HEK293T (cell line): Measurements from ENCODE around the gene ACKR2.

Experiments used
- CTCF ChIA-PET: fragments of 350-600 bp; formaldehyde crosslinking; extraction: SDS; loops from one replicate; lab custom pipeline; 2021; ENCODE audit warnings: antibody characterized with exemption, inconsistent platforms; lab: Yijun Ruan, JAX
- POLR2A ChIA-PET: fragments of 350-600 bp; formaldehyde crosslinking; extraction: SDS; loops from one replicate; lab custom pipeline; 2020; ENCODE audit warnings: antibody characterized with exemption, inconsistent platforms; lab: Yijun Ruan, JAX
- DNase-seq: peaks from one replicate; pipeline ENCODE4 v3.0.0; 2012; ENCODE audit warnings: mixed read lengths; ENCODE audit errors: extremely low spot score
- ARNT ChIP-seq: fragments of 450-650 bp; IDR thresholded peaks from 2 replicates; pipeline ENCODE4 v1.6.1; 2017; ENCODE audit warnings: mild to moderate bottlenecking
- BHLHE40 ChIP-seq: fragments of 450-650 bp; IDR thresholded peaks from 2 replicates; pipeline ENCODE4 v1.6.1; 2016; ENCODE audit warnings: mild to moderate bottlenecking, moderate library complexity, borderline replicate concordance
- CTBP1 ChIP-seq: fragments of 450-650 bp; IDR thresholded peaks from 2 replicates; pipeline ENCODE4 v1.6.1; 2016; ENCODE audit warnings: borderline replicate concordance
- ELF4 ChIP-seq: fragments of 450-650 bp; IDR thresholded peaks from 2 replicates; pipeline ENCODE4 v1.6.1; 2017; ENCODE audit warnings: antibody characterized with exemption
- FOXA1 ChIP-seq: fragments of 450-650 bp; IDR thresholded peaks from 2 replicates; pipeline ENCODE4 v1.6.1; 2016; ENCODE audit warnings: mild to moderate bottlenecking
- FOXK2 ChIP-seq: fragments of 450-650 bp; IDR thresholded peaks from 2 replicates; pipeline ENCODE4 v1.6.1; 2016; ENCODE audit warnings: mild to moderate bottlenecking
- FOXM1 ChIP-seq: fragments of 450-650 bp; IDR thresholded peaks from 2 replicates; pipeline ENCODE4 v1.6.1; 2017; ENCODE audit warnings: mild to moderate bottlenecking, borderline replicate concordance
- HDGF ChIP-seq: fragments of 450-650 bp; IDR thresholded peaks from 2 replicates; pipeline ENCODE4 v1.6.1; 2017; ENCODE audit warnings: antibody characterized with exemption, borderline replicate concordance
- L3MBTL2 ChIP-seq: fragments of 450-650 bp; conservative IDR thresholded peaks from 2 replicates; pipeline ENCODE4 v1.6.1; 2016; ENCODE audit warnings: mild to moderate bottlenecking
- LEF1 ChIP-seq: fragments of 450-650 bp; IDR thresholded peaks from 2 replicates; pipeline ENCODE4 v1.6.1; 2017; ENCODE audit warnings: mild to moderate bottlenecking, borderline replicate concordance
- NFRKB ChIP-seq: fragments of 450-650 bp; IDR thresholded peaks from 2 replicates; pipeline ENCODE4 v1.6.1; 2016; ENCODE audit warnings: mild to moderate bottlenecking, moderate library complexity
- PKNOX1 ChIP-seq: fragments of 450-650 bp; IDR thresholded peaks from 2 replicates; pipeline ENCODE4 v1.6.1; 2016
- SP1 ChIP-seq: fragments of 450-650 bp; IDR thresholded peaks from 2 replicates; pipeline ENCODE4 v1.6.1; 2017
- SUZ12 ChIP-seq: fragments of 450-650 bp; IDR thresholded peaks from 2 replicates; pipeline ENCODE4 v1.6.1; 2016; ENCODE audit warnings: mild to moderate bottlenecking
- TARDBP ChIP-seq: fragments of 450-650 bp; IDR thresholded peaks from 2 replicates; pipeline ENCODE4 v1.6.1; 2016
- ZNF384 ChIP-seq: fragments of 450-650 bp; IDR thresholded peaks from 2 replicates; pipeline ENCODE4 v1.6.1; 2016

ACKR2 gene

GRCh38 chr3:42846685-42847522 lies 37.7 kb downstream of the ACKR2 start:
- ChIA-PET POLR2A (no interaction called here), CTCF (no interaction called here)
- DNase-seq: no peak
- TF ChIP-seq ARNT: no peak
- TF ChIP-seq FOXK2: no peak
- no peak for TF ChIP-seq SUZ12
- TF ChIP-seq HDGF: no peak
- no peak for TF ChIP-seq CTBP1
- TF ChIP-seq BHLHE40: no peak
- TF ChIP-seq SP1: no peak
- no peak for TF ChIP-seq ELF4
- TF ChIP-seq PKNOX1: no peak
- no peak for TF ChIP-seq ZNF384

GRCh38 chr3:42847731-42848130 lies 38.5 kb downstream of the ACKR2 start:
- POLR2A ChIA-PET: no interaction called here
- TF ChIP-seq ELF4: no peak
- no peak for TF ChIP-seq BHLHE40
- no peak for TF ChIP-seq FOXA1
- no peak for TF ChIP-seq L3MBTL2
- no peak for TF ChIP-seq TARDBP
- no peak for TF ChIP-seq FOXM1
- TF ChIP-seq HDGF: no peak
- no peak for TF ChIP-seq CTBP1
- no peak for TF ChIP-seq NFRKB
- TF ChIP-seq LEF1: no peak
- TF ChIP-seq FOXK2: no peak
- no peak for TF ChIP-seq ARNT
- no peak for TF ChIP-seq SUZ12
- no peak for TF ChIP-seq ZNF384
- TF ChIP-seq SP1: no peak
- TF ChIP-seq PKNOX1: no peak
- CTCF ChIA-PET: no interaction called here
- no peak for DNase-seq

- ChIA-PET POLR2A (no interaction called here), CTCF (no interaction called here)
- TF ChIP-seq FOXM1: no peak
- DNase-seq: no peak
These were observed 39.8 kb downstream of the ACKR2 start for GRCh38 chr3:42849017-42849416.

- no peak for DNase-seq
- ChIA-PET CTCF (interaction anchor here (0.8 kb wide), 1 partner anchor 13 kb away, joined by 3 read pairs; no protein-coding TSS in a partner anchor), POLR2A (no interaction called here)
- TF ChIP-seq L3MBTL2: no peak
- TF ChIP-seq ELF4: no peak
- TF ChIP-seq NFRKB: no peak
- no peak for TF ChIP-seq LEF1
- TF ChIP-seq FOXM1: no peak
- no peak for TF ChIP-seq FOXA1
- no peak for TF ChIP-seq TARDBP
- no peak for TF ChIP-seq BHLHE40
- TF ChIP-seq ZNF384: no peak
- no peak for TF ChIP-seq ARNT
- no peak for TF ChIP-seq CTBP1
- no peak for TF ChIP-seq FOXK2
- TF ChIP-seq HDGF: no peak
- TF ChIP-seq SP1: no peak
- no peak for TF ChIP-seq SUZ12
- TF ChIP-seq PKNOX1: no peak
These were observed 41.0 kb downstream of the ACKR2 start for GRCh38 chr3:42850263-42850662.

GRCh38 chr3:42851228-42851834 lies 42.1 kb downstream of the ACKR2 start:
- DNase-seq: no peak
- ChIA-PET POLR2A (no interaction called here), CTCF (interaction anchor here (1.1 kb wide), 1 partner anchor 20 kb away, joined by 3 read pairs; no protein-coding TSS in a partner anchor)
- no peak for TF ChIP-seq FOXA1
- TF ChIP-seq CTBP1: no peak
- TF ChIP-seq SUZ12: no peak
- no peak for TF ChIP-seq FOXK2
- no peak for TF ChIP-seq L3MBTL2
- TF ChIP-seq ZNF384: no peak
- TF ChIP-seq SP1: no peak
- TF ChIP-seq LEF1: no peak
- TF ChIP-seq BHLHE40: no peak
- TF ChIP-seq ELF4: no peak
- no peak for TF ChIP-seq HDGF

- CTCF ChIA-PET: interaction anchor here (0.6 kb wide), 1 partner anchor 13 kb away, joined by 3 read pairs; no protein-coding TSS in a partner anchor
- POLR2A ChIA-PET: no interaction called here
- TF ChIP-seq SP1: no peak
- no peak for TF ChIP-seq TARDBP
- TF ChIP-seq SUZ12: no peak
- no peak for TF ChIP-seq FOXM1
- TF ChIP-seq NFRKB: no peak
- DNase-seq: no peak
These were observed 43.2 kb downstream of the ACKR2 start for GRCh38 chr3:42852441-42852840.
